Activated CD4-positive, alpha-beta memory T cell treated with anti-CD3 and anti-CD28 coated beads for 36 hours (primary cell): Measurements from ENCODE around the gene ACP4. TPM values are rescaled to one million over a fixed set of nuclear protein-coding genes. Genes with fewer than 3 reads are reported as not detected.
"Not testable (repeated sequence)": the region's sequence is repeated elsewhere in the genome, so short reads cannot be mapped to it uniquely, and the experiment has no call there.

Source experiments
- CTCF ChIA-PET: fragments of 350-600 bp; sonication (Branson Sonifier 250); formaldehyde crosslinking; loops from one replicate; lab custom pipeline; 2021; ENCODE audit warnings: antibody characterized with exemption, inconsistent platforms; lab: Charles Lee
- POLR2A ChIA-PET: fragments of 350-600 bp; sonication (Branson Sonifier 250); formaldehyde crosslinking; loops from one replicate; lab custom pipeline; 2021; ENCODE audit warnings: antibody characterized with exemption; lab: Charles Lee
- DNase-seq: peaks from one replicate; pipeline ENCODE4 v3.0.0-alpha.2; 2020
- H3K27ac Mint-ChIP-seq: one replicate; pipeline ENCODE4 v1.8.0; 2021; ENCODE audit warnings: mixed read lengths
- H3K27me3 Mint-ChIP-seq: one replicate; pipeline ENCODE4 v1.8.0; 2021; ENCODE audit warnings: mixed read lengths
- H3K36me3 Mint-ChIP-seq: one replicate; pipeline ENCODE4 v1.8.0; 2021; ENCODE audit warnings: mixed read lengths
- H3K4me1 Mint-ChIP-seq: one replicate; pipeline ENCODE4 v1.8.0; 2021; ENCODE audit warnings: low read depth, mixed read lengths
- H3K4me3 Mint-ChIP-seq: one replicate; pipeline ENCODE4 v1.8.0; 2021; ENCODE audit warnings: mild to moderate bottlenecking, mixed read lengths
- H3K9me3 Mint-ChIP-seq: one replicate; pipeline ENCODE4 v1.8.0; 2021; ENCODE audit warnings: mixed read lengths
- intact Hi-C: fragments of 100-400 bp; cut with micrococcal nuclease; formaldehyde crosslinking; loops from one replicate; pipeline ENCODE4 v1.15.1; 2023
- total RNA-seq, 2 experiments: library from RNA; stranded (reverse); gene quantifications; one replicate each; pipeline ENCODE4 v1.2.3, GENCODE V29; 2021

ACP4 gene, protein sequence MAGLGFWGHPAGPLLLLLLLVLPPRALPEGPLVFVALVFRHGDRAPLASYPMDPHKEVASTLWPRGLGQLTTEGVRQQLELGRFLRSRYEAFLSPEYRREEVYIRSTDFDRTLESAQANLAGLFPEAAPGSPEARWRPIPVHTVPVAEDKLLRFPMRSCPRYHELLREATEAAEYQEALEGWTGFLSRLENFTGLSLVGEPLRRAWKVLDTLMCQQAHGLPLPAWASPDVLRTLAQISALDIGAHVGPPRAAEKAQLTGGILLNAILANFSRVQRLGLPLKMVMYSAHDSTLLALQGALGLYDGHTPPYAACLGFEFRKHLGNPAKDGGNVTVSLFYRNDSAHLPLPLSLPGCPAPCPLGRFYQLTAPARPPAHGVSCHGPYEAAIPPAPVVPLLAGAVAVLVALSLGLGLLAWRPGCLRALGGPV
- total RNA-seq = not detected

GRCh38 chr19:50790396-50790795, at the start of gene ACP4:
Gene ACP4 (plus strand): TSS chr19:50790415. CDS start chr19:50790415, 0 bp downstream.
- no peak within 1 kb of the TSS for H3K4me3 Mint-ChIP-seq
- intact Hi-C loops = no loop called here
- CTCF ChIA-PET = no interaction called here
- POLR2A ChIA-PET = no interaction called here
- no peaks in the 10 kb centered on the region for H3K9me3 Mint-ChIP-seq
- H3K36me3 Mint-ChIP-seq = peaks cover 4% of the 10 kb centered on the region
- H3K27me3 Mint-ChIP-seq = no peaks in the 10 kb centered on the region
- no peak for DNase-seq
- no peak within 1 kb of the TSS for H3K27ac Mint-ChIP-seq
- H3K4me1 Mint-ChIP-seq = peaks cover 9% of the 10 kb centered on the region

DNA sequence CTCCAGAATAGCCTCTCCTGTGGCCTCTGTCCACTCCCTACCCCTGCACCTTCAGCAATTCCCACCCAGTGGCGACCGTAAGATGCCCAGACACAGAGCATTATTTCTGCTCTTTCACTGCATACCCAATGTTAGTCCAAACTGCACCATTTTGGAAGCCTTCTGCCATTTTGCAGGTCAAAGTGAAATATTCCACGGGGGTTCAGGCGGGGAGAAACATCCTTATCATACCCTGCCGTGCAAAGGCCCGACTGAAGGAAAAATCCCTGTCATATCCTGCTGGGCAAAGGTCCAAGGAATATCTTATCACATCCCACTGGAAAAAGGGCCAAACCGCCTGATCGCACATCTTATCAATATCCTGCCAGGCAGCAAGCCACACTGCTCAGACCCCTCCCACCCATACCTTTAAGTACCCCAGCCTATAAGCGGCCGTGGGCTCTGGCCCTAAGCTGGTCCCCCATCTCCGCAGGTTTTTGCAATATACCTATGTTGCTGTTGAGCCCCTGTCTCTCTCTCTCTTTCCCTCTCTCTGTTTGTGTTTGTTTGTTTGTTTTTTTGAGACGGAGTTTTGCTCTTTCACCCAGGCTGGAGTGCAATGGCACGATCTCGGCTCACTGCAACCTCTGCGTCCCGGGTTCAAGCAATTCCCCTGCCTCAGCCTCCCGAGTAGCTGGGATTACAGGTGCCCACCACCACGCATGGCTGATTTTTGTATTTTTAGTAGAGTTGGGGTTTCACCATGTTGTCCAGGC, 48.9 kb upstream of the ACP4 start:
- no peaks in the 10 kb centered on the region for H3K9me3 Mint-ChIP-seq
- DNase-seq = no peak
- H3K27ac Mint-ChIP-seq = no peak overlapping the region
- H3K4me3 Mint-ChIP-seq = no peak overlapping the region
- peaks cover 20% of the 10 kb centered on the region for H3K27me3 Mint-ChIP-seq
- intact Hi-C loops = no loop called here
- POLR2A ChIA-PET = no interaction called here
- no peaks in the 10 kb centered on the region for H3K4me1 Mint-ChIP-seq
- CTCF ChIA-PET = no interaction called here
- no peaks in the 10 kb centered on the region for H3K36me3 Mint-ChIP-seq

DNA sequence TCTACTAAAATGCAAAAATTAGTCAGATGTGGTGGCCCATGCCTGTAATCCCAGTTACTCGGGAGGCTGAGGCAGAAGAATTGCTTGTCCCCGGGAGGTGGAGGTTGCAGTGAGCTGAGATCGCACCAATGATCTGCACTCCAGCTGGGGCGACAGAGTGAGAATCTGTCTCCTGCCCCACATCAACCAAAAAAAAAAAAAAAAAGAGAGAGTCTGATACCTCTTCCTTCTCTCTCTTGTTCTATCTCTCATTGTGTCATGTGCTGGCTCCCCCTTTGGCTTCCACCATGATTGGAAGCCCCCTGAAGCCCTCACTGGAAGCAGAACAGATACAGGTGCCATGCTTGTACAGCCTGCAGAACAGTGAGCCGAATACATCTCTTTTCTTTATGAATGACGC, 46.7 kb upstream of the ACP4 start:
- Mint-ChIP-seq H3K27me3 (peaks cover 18% of the 10 kb centered on the region), H3K9me3 (no peaks in the 10 kb centered on the region), H3K36me3 (no peaks in the 10 kb centered on the region), H3K4me3 (no peak overlapping the region), H3K4me1 (no peaks in the 10 kb centered on the region), H3K27ac (no peak overlapping the region)
- intact Hi-C loops = no loop called here
- no peak for DNase-seq
- ChIA-PET POLR2A (no interaction called here), CTCF (no interaction called here)

DNA sequence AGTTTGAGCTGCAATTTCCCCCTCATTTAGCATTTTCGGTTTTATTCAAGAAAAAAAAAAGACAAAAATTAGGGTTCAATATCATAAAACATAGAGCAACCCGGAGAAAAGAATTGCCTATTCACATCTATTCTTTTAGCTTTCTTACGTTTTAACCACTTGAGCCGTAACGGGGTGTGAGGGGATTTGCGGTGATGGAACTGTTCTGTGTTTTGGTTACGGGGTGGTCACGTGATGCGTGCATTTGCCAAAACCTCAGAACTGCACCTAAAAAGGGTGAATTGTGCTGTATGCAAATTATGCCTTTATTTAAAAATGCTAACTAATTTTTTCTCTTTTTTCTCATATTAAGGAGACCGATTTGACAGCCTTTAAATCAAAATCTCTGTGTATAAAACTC, 45.0 kb upstream of the ACP4 start:
- intact Hi-C loops = no loop called here
- ChIA-PET POLR2A (no interaction called here), CTCF (no interaction called here)
- no peak overlapping the region for H3K27ac Mint-ChIP-seq
- no peaks in the 10 kb centered on the region for H3K4me1 Mint-ChIP-seq
- no peak overlapping the region for H3K4me3 Mint-ChIP-seq
- H3K36me3 Mint-ChIP-seq = no peaks in the 10 kb centered on the region
- H3K27me3 Mint-ChIP-seq = peaks cover 8% of the 10 kb centered on the region
- no peak for DNase-seq
- no peaks in the 10 kb centered on the region for H3K9me3 Mint-ChIP-seq

- H3K4me1 Mint-ChIP-seq, H3K27me3 Mint-ChIP-seq, intact Hi-C loops, H3K4me3 Mint-ChIP-seq, H3K27ac Mint-ChIP-seq, H3K9me3 Mint-ChIP-seq, POLR2A ChIA-PET, DNase-seq, H3K36me3 Mint-ChIP-seq: not testable (repeated sequence)
- CTCF ChIA-PET = interaction anchor here (0.7 to 1.1 kb wide), 2 partner anchors 23 to 347 kb away, joined by 4 to 8 read pairs; no protein-coding TSS in a partner anchor
Observed at GRCh38 chr19:50747141-50747540, 43.1 kb upstream of the ACP4 start.

DNA sequence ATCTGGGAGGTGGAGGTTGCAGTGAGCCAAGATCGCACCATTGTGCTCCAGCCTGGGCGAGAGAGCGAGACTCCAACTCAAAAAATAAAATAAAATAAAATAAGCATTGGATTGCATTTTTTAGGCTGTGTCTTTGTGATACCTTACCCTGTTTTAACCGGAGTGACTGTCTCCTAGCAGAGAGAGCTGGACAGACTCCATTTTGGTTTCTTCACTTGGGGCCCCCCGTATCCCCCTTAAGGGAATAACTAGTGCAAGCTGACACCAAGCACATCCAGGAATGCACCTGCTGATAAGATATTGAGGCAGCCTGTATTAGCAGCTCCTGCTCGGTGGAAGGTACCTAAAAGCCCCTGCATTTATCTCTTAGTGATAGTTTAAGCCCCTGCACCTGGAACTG, 40.7 kb upstream of the ACP4 start:
- H3K27ac Mint-ChIP-seq = no peak overlapping the region
- POLR2A ChIA-PET = no interaction called here

GRCh38 chr19:50750010-50750409, 40.2 kb upstream of the ACP4 start:
- H3K4me1 Mint-ChIP-seq = no peaks in the 10 kb centered on the region
- no peak overlapping the region for H3K4me3 Mint-ChIP-seq
- H3K27me3 Mint-ChIP-seq = peaks cover 13% of the 10 kb centered on the region
- H3K9me3 Mint-ChIP-seq = no peaks in the 10 kb centered on the region
- ChIA-PET POLR2A (no interaction called here), CTCF (no interaction called here)
- H3K27ac Mint-ChIP-seq = no peak overlapping the region
- no peaks in the 10 kb centered on the region for H3K36me3 Mint-ChIP-seq
- DNase-seq = no peak
- intact Hi-C loops = no loop called here

More for the DNA sequence above, 40.7 kb upstream of the ACP4 start:
- Mint-ChIP-seq H3K4me1 (no peaks in the 10 kb centered on the region), H3K36me3 (no peaks in the 10 kb centered on the region), H3K9me3 (no peaks in the 10 kb centered on the region), H3K27me3 (peaks cover 9% of the 10 kb centered on the region), H3K4me3 (no peak overlapping the region)
- intact Hi-C loops = no loop called here
- no peak for DNase-seq
- CTCF ChIA-PET = interaction anchor here (1.0 kb wide), 1 partner anchor 173 kb away, joined by 3 read pairs; no protein-coding TSS in a partner anchor

DNA sequence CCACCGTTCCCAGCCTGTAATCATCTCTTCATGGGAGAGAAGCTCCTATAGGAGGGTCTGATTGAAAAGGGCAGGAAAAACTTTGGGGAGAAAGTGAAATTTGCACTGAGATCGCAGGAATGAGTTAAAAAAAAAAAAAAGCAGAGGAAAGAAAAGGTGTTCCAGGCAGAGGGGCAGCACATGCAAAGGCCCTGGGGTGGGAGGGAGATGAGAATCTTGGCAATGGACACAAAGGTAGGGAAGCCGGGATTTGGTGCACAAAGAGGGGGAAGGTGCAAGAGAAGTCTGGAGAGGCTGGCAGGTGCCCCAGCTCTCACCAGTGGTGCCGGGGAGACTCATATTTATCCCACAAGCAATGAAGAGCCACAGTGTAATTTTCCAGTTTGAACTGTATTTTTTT, 36.3 kb upstream of the ACP4 start:
- Mint-ChIP-seq H3K36me3 (no peaks in the 10 kb centered on the region), H3K4me3 (no peak overlapping the region), H3K27ac (no peak overlapping the region), H3K9me3 (no peaks in the 10 kb centered on the region), H3K27me3 (peaks cover 14% of the 10 kb centered on the region), H3K4me1 (no peaks in the 10 kb centered on the region)
- CTCF ChIA-PET = no interaction called here
- POLR2A ChIA-PET = no interaction called here
- intact Hi-C loops = no loop called here
- no peak for DNase-seq

- DNase-seq, H3K9me3 Mint-ChIP-seq, H3K4me3 Mint-ChIP-seq, POLR2A ChIA-PET, H3K36me3 Mint-ChIP-seq, intact Hi-C loops, H3K4me1 Mint-ChIP-seq, H3K27ac Mint-ChIP-seq, CTCF ChIA-PET: not testable (repeated sequence)
- peaks cover 14% of the 10 kb centered on the region for H3K27me3 Mint-ChIP-seq
Observed at GRCh38 chr19:50756244-50756643, 34.0 kb upstream of the ACP4 start.

- H3K27ac Mint-ChIP-seq, CTCF ChIA-PET, DNase-seq, H3K4me1 Mint-ChIP-seq, H3K4me3 Mint-ChIP-seq, H3K36me3 Mint-ChIP-seq, H3K9me3 Mint-ChIP-seq, intact Hi-C loops, POLR2A ChIA-PET: not testable (repeated sequence)
- H3K27me3 Mint-ChIP-seq = peaks cover 14% of the 10 kb centered on the region
Observed at GRCh38 chr19:50757624-50758023, 32.6 kb upstream of the ACP4 start.

- H3K4me3 Mint-ChIP-seq, H3K27ac Mint-ChIP-seq, POLR2A ChIA-PET, DNase-seq, H3K4me1 Mint-ChIP-seq, H3K9me3 Mint-ChIP-seq, intact Hi-C loops, H3K36me3 Mint-ChIP-seq, CTCF ChIA-PET: not testable (repeated sequence)
- peaks cover 10% of the 10 kb centered on the region for H3K27me3 Mint-ChIP-seq
Observed at GRCh38 chr19:50759076-50759475, 31.1 kb upstream of the ACP4 start.

DNA sequence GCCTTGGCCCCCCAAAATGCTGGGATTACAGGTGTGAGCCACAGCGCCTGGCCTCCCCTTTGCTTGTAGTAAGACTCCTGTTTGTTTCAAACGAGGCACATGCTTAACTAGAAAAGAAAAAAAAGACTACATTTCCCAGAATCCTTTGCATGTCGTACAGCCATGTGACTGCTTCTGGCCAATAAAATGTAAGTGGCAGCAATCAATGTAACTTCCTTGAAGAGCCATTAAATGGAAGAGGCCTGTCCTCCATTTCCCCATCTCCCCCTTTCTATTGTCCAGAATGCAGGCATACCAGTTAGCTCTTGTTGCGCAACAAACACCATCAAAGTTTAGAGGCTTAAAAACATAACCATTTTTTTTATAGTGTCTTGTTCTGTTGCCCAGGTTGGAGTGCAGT, 30.3 kb upstream of the ACP4 start:
- H3K27ac Mint-ChIP-seq = no peak overlapping the region
- POLR2A ChIA-PET = no interaction called here
- intact Hi-C loops = no loop called here
- H3K4me1 Mint-ChIP-seq = no peaks in the 10 kb centered on the region
- H3K27me3 Mint-ChIP-seq = peaks cover 9% of the 10 kb centered on the region
- no peak for DNase-seq
- H3K9me3 Mint-ChIP-seq = no peaks in the 10 kb centered on the region
- CTCF ChIA-PET = interaction anchor here (1.0 kb wide), 1 partner anchor 204 kb away, joined by 4 read pairs; no protein-coding TSS in a partner anchor
- H3K36me3 Mint-ChIP-seq = no peaks in the 10 kb centered on the region
- no peak overlapping the region for H3K4me3 Mint-ChIP-seq
